Activated effector memory CD4-positive, alpha-beta T cell treated with anti-CD3 and anti-CD28 coated beads, Interleukin-2, amount 50 U/mL, for 16 hours (primary cell): Measurements from ENCODE around the gene CINP.

Experiments
- DNase-seq: peaks from one replicate; pipeline ENCODE4 v3.0.0-alpha.2; 2020

CINP gene

DNA sequence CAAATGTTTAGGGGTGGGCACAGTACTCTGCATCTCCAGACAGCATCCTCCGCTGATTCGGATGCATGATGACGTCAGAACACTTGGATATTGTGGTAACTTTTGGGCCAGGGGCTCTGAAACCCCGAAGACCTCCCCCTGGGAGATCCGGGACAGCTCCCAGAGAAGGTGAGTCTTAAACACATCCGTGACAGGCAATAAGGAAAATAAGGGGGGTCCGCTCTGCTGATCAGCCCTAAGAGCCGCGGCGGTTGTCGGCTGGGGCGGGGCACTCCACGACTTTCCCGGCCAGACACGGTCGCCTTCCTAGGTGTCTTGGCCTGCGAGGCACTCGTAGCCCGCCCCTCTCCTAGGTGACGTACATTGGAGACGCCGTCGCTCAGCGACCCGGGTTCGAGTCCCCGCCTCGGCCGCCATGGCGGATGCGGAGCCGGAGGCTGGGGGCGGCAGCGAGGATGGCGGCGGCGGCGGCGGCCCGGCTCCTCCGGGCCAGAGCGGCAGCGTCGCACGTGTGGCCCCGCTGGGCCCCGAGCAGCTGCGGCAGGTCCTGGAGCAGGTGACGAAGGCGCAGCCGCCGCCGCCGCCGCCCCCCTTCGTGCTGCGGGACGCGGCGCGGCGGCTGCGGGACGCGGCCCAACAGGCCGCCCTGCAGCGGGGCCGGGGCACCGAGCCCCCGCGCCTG, 43.2 kb downstream of the CINP start, which contains the start of gene ZNF839:
Gene ZNF839, plus strand, starts transcription at position 396 of the 682 bp plus-strand sequence. Its CDS starts 20 bp downstream, at position 416.
- peak; percentile 97 for DNase-seq

DNA sequence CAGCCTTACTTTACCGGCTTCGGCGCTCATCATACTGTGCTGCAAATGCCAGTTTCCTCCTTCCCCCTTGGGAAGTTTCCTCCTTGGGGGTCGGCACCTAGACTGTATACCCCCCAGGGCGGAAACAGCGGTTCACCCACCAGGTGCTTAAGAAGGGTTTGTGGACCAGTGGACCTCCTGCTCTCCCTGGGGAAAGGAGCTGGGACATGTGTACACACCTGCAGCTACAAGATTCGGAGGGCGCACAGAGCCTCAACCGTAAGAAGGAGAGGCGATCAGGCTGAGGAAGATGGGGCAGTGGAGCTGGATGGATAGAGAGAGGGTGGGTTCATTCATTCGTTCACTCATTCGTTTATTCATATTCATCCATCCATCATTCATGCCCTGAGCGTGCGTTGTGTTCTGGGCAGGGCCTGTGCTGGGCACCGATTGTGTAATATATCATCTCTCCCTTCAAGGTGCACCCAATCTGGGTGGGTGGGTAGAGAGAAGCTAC, 43.9 kb downstream of the CINP start:
- no peak for DNase-seq

DNA sequence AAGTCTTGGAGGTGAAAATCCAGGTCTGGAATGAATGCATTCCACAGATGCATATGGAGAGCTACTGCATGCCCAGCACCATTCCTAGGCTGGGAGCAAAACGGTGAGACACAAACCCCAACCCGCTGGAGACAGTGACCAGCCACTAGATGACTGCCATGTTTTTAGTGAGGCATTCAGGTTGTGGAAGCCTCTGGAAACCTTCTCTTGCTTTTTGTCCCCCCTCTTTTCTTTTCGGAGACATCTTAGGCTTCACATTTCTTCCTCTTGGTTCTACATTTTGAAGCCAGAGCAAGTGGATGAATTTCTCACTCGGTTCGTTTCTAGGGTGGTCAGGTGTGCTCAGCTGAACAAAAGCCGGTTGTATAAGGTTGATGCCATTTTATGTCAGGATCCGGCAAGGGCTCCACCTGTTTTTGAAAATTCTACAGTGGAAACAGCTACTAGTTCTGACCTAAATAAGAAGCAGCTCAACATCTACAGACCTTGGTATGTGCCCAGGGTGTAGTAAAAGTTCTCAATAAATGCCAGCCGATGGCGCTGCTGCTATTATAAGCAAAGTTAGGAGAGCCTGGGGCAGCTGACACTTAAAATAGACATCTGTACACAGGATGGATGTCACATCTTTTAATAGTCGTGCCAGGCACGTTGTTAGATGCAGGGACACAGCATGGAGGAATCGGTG, 45.0 kb downstream of the CINP start:
- DNase-seq: peak; percentile 66

DNA sequence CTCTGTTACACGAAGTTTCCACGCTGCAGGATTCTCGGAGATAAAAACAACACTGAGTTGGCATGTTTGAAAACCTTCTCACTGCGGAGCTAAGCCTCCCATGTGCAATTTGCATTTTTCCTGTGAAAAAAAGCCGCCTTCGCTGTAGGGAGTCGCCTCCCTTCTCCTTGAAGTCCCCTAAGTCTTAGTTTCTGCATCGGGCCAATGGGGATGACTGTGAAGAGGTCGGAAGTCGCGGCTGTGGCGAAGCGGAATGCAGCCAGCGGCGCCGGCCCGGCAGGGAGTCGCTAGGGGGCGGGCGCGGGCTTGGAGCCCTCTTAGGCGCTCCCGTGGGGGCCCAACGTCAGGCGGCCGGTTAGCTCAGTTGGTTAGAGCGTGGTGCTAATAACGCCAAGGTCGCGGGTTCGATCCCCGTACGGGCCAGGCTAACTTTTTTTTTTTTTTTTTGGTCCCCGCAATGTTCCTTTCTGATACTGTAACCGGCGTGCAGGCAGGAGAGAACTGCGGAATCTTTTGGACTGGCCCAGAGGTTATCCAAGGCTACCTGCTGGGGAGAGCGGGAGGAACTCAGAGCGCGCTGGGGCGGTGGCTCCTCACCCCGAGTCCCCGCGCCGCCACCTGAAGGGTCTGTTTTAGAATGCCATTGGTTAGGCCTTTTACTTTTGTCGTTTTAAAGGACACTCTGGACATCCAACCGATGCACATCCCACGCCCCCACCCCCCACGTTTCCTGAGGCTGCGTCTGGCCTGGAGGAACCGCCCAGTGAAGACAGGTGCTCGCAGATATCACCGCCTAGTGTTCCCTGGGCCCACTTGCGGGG, 45.7 kb downstream of the CINP start:
- peak; percentile 99 for DNase-seq

DNA sequence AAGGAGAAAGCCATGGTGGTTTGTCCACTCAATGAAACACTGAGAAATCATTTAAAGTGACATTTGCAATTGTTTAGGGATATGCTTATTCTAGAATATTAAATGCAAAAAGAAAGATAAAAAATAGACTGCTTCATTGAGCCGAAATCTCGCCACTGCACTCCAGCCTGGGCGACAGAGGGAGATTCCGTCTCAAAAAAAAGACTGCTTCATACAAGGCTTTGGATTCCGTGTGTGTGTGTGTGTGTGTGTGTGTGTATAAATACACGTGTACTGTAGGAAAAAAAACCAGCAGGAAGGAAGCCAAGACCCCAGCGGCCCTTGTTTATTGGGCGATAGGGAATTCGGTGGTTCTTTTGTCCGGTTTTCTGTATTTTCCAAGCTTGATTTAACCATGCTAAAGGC, 46.4 kb downstream of the CINP start:
- DNase-seq: peak; percentile 65

DNA sequence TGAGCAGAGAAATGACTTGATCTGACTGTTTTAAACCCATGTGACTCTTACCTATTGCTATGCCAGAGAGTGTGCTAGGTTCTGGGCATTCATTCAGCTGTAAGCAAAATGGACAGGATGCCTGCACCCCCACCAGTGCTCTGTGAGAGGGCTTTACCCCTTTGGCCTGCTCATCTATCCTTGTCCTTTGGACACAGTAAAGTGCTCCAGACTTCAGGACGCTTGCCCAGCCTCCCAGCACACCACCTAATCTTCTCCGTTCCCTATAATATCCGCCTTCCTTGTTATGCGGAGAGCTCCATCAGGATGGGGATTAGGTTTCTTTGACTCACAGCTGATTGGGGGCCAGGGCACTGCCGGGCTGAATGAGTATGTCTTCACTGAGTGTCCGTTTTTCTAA, 47.6 kb downstream of the CINP start:
- DNase-seq: no peak

DNA sequence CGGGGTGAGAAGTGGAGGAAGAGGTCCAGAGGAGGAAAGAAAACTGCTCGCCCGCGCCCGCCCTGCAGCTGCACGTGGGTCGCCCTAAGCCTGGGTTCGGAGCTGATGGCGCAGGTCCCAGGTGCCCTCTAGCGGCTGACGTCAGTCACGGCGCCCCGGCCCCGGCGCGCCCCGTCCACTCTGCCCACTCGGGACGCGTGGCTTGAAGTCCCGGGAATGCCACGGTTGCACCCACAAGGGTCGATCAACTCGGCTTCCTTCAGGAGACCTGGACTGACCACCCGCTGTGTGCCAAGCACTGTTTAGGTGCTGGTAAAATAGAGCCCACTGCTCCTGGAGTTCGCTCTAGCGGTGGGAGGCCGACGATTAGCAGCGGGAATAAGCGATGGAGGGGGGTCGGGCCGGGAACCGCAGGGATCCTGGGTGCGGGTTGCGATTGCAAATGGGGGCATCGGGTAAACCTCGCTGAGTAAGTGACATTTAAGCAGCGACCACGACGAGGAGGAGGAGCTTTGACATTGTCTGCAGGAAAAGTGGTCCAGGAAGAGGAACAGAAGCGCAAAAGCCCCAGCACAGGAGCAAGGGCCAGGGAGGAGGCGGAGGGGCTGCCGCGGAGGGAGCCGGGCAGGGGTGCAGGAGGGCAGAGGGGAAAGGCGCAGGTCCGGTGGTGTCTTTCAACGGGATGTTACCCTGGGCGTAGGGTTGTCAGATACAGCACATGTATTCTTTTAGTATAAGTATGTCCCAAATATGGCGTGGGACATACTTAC, 48.3 kb downstream of the CINP start:
- DNase-seq: peak; percentile 94

DNA sequence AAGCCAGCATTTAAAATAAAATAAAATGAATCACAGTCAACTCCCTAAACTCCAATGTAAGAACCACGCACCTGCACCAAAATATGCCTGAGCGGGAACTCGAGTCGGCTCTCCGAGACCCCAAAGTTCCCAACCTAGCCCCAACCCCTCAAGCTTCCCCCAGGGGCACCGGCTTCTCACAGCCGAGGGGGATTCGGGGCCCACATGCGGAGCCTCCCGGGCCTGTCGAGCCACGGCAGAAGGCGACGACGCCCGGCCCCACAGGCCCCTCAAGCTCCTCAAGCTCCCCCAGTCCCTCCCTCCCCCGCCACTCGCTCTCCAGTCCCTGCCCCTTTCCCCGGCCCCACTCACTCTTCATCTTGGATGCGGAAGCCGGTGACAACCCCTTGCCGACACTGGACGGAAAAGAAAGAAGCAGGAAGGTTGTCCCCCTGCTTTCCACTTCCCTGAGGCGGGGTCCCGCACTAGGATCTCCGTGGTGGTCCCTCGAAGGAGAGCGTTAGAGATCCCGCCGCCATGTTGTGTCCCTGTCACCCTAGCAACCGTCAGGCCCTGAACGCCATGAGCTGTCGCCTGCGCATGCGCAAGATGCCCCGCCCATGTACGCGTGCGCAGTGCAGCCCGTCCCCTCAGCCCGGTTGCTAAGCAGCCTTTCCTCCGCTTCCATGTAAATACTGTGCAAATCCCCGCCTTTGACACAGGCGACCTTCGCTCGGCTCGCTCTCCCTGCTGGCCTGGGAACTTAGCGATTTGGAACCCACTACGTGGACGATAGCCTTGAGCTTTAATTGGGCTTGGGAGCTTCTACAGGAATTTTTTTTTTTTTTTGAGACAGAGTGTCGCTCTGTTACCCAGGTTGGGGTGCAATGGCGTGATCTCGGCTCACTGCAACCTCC, 57.8 kb downstream of the CINP start, which contains the start of gene MOK:
Gene MOK, minus strand, starts transcription at position 554 of the 896 bp plus-strand sequence. Its CDS starts 196 bp downstream, at position 358.
- DNase-seq: peak; percentile 99

DNA sequence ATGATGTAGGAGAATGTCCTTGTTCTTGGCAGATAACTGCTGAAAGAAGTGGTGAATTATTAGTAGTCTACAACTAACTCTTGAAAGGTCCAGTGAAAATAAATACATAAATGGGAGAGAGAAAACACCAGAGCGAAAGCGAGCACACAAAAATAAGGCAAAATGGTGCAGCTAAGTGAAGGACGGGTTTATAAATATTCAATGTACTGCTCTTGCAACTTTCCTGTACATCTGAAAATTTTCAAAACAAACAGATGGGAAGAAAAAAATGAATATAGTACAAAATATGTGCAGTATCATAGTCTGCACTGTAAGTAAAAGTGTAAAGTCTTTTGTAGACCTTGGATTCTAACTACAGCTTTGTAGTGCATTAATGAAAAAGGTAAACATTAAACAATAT, 59.0 kb downstream of the CINP start:
- no peak for DNase-seq

DNA sequence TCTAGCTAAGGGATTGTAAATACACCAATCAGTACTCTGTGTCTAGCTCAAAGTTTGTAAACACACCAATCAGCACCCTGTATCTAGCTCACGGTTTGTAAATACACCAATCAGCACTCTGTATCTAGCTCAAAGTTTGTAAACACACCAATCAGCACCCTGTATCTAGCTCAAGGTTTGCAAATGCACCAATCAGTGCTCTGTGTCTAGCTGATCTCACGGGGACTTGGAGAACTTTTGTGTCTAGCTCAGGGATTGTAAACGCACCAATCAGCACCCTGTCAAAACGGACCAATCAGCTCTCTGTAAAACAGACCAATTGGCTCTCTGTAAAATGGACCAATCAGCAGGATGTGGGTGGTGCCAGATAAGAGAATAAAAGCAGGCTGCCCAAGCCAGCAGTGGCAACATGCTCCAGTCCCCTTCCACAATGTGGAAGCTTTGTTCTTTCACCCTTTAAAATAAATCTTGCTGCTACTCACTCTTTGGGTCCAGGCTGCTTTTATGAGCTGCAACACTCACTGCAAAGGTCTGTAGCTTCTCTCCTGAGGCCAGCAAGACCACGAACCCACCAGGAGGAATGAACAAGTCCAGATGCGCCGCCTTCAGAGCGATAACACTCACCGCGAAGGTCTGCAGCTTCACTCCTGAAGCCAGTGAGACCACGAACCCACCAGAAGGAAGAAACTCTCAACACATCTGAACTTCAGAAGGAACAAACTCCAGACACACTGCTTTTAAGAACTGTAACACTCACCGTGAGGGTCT, 64.2 kb downstream of the CINP start:
- peak; percentile 28 for DNase-seq
